ENCODE measurements around the gene GRPEL2.

Gene GRPEL2

DNA sequence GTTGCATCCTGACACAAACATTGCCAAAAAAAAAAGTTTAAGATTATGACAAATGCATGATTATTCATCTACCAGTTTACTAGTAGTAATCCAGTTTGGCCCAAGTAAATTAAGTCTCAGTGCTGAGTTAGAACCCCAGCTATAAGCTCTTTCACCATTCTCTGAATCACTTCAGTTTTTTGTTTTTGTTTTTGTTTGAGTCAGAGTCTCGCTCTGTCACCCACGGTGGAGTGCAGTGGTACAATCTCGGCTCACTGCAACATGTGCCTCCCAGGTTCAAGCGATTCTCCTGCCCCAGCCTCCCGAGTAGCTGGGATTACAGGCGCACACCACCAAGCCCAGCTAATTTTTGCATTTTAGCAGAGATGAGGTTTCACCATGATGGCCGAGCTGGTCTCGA is 11.1 kb downstream of the GRPEL2 start:
- H3K36me3 ChIP-seq (replicated peaks), result peaks cover 42% of the 10 kb centered on the region
- in situ Hi-C loops (cut with MboI; ENCODE audit: low sequenced_read_pairs), result no loop called here
- H3K27me3 ChIP-seq (ENCODE audit: low read depth), result no peaks in the 10 kb centered on the region
- DNase-seq (ENCODE audit: low spot score in 2 of 2), result no peak
- peaks cover 3% of the 10 kb centered on the region; the same call in 1 of the 2 replicates for H3K4me1 ChIP-seq
- no peak overlapping the region for H3K4me3 ChIP-seq
- no peaks in the 10 kb centered on the region for H3K9me3 ChIP-seq

DNA sequence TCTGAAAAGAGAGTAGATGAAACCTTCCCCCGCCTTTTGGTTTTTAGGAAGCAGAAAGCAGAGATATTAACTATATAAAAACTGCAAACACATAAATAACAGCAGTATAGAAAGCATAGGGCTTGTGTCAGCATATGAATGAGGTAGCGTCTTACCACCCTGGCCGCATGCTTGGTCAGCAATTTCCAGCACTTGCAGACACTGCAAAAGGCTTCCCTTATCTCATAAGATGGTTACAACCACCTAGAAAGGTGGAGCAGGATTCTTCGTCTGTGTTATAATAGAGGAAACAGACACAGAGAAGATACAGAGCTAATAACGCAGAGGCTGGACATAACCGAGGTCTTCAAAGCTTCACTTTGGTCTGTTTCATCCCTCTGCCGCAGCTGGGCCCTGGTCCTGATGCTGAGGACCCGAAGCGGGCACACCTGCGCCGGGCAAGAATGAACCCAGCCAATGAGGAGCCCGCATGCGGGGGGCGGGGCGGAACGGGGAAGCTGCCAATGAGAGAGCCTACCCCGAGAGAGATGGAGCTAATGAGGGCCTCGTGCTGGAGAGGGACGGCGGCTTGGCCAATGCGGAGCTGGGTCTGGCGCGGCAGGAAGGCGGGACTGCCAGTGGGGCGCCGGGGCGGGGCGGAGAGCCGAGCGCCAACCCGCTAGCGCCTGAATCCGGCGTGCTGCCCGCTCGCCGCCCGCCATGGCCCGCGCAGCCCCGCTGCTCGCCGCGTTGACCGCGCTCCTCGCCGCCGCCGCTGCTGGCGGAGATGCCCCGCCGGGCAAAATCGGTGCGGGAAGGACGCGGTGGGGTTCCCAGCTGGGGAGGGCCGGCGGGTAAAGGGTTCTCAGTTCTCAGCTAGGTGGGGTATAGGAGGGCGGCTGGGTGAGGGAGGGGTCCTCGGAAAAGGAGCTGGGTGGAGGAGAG is 12.3 kb downstream of the GRPEL2 start, which contains the start of gene PCYOX1L:
Gene PCYOX1L (plus strand): TSS at position 677 of the 924 bp plus-strand sequence. CDS start 23 bp downstream, at position 700.
- Histone ChIP-seq H3K36me3 (replicated peaks) (peaks cover 30% of the 10 kb centered on the region), H3K27me3 (ENCODE audit: low read depth) (no peaks in the 10 kb centered on the region), H3K9me3 (no peaks in the 10 kb centered on the region), H3K4me3 (peak within 1 kb of the TSS; percentile 73), H3K4me1 (peaks cover 3% of the 10 kb centered on the region; the same call in 1 of the 2 replicates)
- in situ Hi-C loops (cut with MboI; ENCODE audit: low sequenced_read_pairs), result no loop called here
- DNase-seq (ENCODE audit: low spot score in 2 of 2), result peak; percentile 96 to 99

DNA sequence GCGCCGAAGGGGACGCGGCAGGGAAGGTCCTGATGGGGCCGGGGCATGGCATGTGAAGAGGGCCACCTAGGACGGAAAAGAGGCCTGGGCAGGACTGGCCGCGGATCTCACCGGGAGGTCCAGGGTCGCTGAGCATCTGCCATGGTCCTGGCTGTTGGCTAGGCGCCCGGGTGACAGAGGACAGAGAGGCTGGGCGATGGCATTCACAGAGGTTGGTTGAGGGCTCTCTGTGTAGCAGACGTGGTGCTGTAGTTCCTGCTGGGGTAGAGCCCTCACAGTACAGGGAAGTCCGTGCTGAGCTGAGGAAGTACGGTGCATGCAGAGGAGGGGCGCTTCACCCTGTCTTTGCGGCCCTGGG is 13.0 kb downstream of the GRPEL2 start:
- Histone ChIP-seq H3K4me3 (peak overlapping the region; percentile 73), H3K27me3 (ENCODE audit: low read depth) (no peaks in the 10 kb centered on the region), H3K9me3 (no peaks in the 10 kb centered on the region), H3K36me3 (replicated peaks) (peaks cover 24% of the 10 kb centered on the region), H3K4me1 (0 out of 2 replicates have a peak, but pooled peaks cover 3% of the 10 kb centered on the region)
- DNase-seq (ENCODE audit: low spot score in 2 of 2), result peak in 1 of 2 experiments; percentile 48
- in situ Hi-C loops (cut with MboI; ENCODE audit: low sequenced_read_pairs), result no loop called here

DNA sequence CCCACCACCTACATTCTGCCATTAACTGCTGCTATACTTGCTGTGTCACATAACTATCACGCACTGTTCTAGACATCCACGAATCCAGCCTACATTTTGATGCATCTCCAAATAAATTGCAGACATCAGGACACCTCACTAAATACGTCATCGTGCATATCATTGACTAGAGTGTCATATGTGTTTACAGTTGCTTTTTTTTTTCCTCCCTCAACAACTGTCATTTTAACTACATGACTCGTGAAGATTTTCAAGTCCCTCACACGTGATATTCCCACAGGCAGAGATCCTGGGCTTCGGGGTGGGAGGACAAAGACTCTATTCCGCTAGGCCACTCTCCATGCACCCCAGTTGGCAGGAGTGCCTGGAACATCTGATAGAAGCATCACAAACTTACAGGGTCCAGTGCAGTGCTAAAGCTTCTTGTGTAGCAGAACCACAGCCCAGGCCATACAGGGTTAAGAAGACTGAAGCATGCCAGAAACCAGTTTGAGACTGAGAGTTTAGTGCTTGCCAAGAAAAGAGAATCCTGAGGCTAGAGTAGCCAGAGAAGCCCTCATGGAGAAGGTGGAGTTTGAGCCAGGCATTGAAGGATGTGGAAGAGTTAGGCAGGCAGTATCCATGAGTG is 13.7 kb downstream of the GRPEL2 start:
- no peak for DNase-seq (ENCODE audit: low spot score in 2 of 2)
- Histone ChIP-seq H3K36me3 (replicated peaks) (peaks cover 17% of the 10 kb centered on the region), H3K4me1 (0 out of 2 replicates have a peak, but pooled peaks cover 3% of the 10 kb centered on the region), H3K9me3 (no peaks in the 10 kb centered on the region), H3K4me3 (peak overlapping the region; percentile 73), H3K27me3 (ENCODE audit: low read depth) (no peaks in the 10 kb centered on the region)
- in situ Hi-C loops (cut with MboI; ENCODE audit: low sequenced_read_pairs), result no loop called here

DNA sequence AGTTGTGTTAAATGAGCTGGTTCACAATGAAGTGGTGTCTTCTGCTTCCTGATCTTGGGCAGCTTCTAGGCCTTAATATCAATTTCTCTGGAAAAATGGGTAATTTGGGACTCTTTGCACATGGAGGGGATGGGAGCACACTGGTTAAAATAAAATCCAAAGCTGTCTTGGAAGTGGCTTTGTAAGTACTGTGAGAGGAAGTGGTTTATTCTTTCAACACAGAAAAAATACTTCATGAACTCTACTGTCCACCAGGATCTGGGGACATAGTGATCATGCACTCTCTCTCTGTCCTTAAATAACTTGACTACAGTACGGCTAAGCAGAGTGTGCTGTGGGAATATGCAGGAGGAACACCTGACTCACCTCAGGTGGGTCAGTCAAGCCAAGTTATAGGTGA is 15.0 kb downstream of the GRPEL2 start:
- no peaks in the 10 kb centered on the region for H3K9me3 ChIP-seq
- 0 out of 2 replicates have a peak, but pooled peaks cover 3% of the 10 kb centered on the region for H3K4me1 ChIP-seq
- DNase-seq (ENCODE audit: low spot score in 2 of 2), result no peak
- in situ Hi-C loops (cut with MboI; ENCODE audit: low sequenced_read_pairs), result no loop called here
- no peaks in the 10 kb centered on the region for H3K27me3 ChIP-seq (ENCODE audit: low read depth)
- H3K4me3 ChIP-seq, result no peak overlapping the region
- H3K36me3 ChIP-seq (replicated peaks), result peaks cover 8% of the 10 kb centered on the region; the same call in 1 of the 2 replicates

DNA sequence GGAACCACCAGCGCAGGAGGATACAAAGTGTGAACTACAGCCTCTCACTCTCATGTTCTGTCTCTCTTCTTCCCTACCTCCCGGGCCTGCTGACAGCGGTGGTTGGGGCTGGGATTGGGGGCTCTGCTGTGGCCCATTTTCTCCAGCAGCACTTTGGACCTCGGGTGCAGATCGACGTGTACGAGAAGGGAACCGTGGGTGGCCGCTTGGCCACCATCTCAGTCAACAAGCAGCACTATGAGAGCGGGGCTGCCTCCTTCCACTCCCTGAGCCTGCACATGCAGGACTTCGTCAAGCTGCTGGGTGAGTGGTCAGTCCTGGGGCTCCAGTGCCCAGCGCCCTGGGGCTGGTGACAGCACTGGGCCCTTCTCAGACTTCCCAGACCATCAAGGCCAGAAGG is 17.2 kb downstream of the GRPEL2 start:
- H3K36me3 ChIP-seq (replicated peaks), result no peaks in the 10 kb centered on the region
- no peaks in the 10 kb centered on the region for H3K4me1 ChIP-seq
- in situ Hi-C loops (cut with MboI; ENCODE audit: low sequenced_read_pairs), result no loop called here
- H3K9me3 ChIP-seq, result no peaks in the 10 kb centered on the region
- H3K27me3 ChIP-seq (ENCODE audit: low read depth), result no peaks in the 10 kb centered on the region
- no peak for DNase-seq (ENCODE audit: low spot score in 2 of 2)
- no peak overlapping the region for H3K4me3 ChIP-seq

DNA sequence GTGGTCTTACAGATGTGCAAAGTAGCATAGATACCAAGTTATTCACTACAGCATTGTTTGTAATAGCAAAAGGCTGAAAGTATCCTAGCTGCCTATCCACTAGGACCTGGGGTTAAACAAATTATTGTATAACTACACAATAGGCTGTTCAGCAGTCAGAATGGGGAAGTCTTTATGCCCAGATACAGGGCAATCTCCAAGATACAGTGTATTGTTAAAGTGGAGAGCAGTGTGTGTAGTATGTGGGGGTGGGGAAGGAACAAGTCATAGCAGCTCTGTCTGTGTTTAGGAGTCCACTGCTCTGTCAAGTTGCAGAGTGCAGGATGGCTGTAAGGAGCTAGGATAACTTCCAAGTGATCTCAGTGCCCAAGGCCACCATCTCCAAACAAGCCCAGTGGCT is 18.1 kb downstream of the GRPEL2 start:
- DNase-seq (ENCODE audit: low spot score in 2 of 2), result no peak
- Histone ChIP-seq H3K36me3 (replicated peaks) (no peaks in the 10 kb centered on the region), H3K4me1 (no peaks in the 10 kb centered on the region), H3K4me3 (no peak overlapping the region), H3K27me3 (ENCODE audit: low read depth) (no peaks in the 10 kb centered on the region), H3K9me3 (no peaks in the 10 kb centered on the region)
- in situ Hi-C loops (cut with MboI; ENCODE audit: low sequenced_read_pairs), result no loop called here

DNA sequence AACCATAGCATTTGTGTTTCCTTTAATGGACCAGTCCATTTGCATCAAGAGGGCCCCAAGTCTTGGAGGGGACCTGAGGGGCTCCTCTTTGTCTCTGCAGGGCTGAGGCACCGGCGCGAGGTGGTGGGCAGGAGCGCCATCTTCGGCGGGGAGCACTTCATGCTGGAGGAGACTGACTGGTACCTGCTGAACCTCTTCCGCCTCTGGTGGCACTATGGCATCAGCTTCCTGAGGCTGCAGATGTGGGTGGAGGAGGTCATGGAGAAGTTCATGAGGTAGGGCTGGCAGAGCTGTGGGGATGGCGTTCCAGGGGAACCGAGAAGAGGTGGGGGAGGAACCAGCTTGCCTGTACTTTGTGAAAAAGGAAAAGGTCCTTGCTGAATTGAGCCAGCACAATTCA is 18.6 kb downstream of the GRPEL2 start:
- in situ Hi-C loops (cut with MboI; ENCODE audit: low sequenced_read_pairs), result no loop called here
- no peaks in the 10 kb centered on the region for H3K4me1 ChIP-seq
- H3K36me3 ChIP-seq (replicated peaks), result no peaks in the 10 kb centered on the region
- DNase-seq (ENCODE audit: low spot score in 2 of 2), result no peak
- H3K27me3 ChIP-seq (ENCODE audit: low read depth), result no peaks in the 10 kb centered on the region
- H3K9me3 ChIP-seq, result no peaks in the 10 kb centered on the region
- no peak overlapping the region for H3K4me3 ChIP-seq

DNA sequence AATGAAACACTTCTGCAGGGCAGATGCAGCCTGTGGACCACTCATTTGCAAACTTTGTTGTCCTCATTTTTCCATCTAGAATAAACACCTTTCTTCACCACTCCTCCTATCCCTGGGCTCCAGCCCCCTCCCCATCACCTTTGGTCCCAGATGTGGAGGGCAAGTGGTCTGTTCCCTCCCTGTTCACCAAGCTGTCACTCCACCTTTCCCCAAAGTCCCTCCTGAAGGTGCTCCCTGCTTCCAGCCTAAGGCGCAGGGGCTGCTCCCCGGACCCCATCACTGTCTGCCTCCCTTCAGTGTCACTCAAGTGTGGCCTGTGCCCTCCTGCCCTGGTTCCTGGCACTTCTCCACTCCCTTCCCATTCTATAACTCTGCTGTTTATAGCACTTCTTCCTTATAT is 19.4 kb downstream of the GRPEL2 start:
- H3K9me3 ChIP-seq, result no peaks in the 10 kb centered on the region
- no peaks in the 10 kb centered on the region for H3K36me3 ChIP-seq (replicated peaks)
- no peak overlapping the region for H3K4me3 ChIP-seq
- no peaks in the 10 kb centered on the region for H3K4me1 ChIP-seq
- no peak for DNase-seq (ENCODE audit: low spot score in 2 of 2)
- in situ Hi-C loops (cut with MboI; ENCODE audit: low sequenced_read_pairs), result no loop called here
- H3K27me3 ChIP-seq (ENCODE audit: low read depth), result no peaks in the 10 kb centered on the region

DNA sequence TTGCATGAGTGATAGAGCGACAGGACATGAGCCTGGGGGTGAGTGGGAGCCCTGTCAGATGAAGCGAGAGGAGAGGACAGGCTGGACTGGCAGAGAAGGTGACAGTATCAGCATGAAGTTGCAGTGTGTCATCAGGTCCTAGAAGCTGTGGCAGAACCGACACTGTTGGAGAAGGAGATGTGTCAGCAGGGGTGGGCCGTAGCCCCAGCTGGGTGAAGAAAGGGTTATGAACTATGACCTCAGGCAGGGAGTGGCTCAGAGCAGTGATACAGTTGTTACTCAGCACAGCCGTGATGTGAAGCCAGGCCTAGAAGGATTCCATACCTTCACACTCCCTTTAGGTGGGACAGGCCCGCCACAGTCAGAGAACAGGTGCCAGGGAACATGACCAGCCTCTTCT is 20.1 kb downstream of the GRPEL2 start:
- Histone ChIP-seq H3K4me1 (no peaks in the 10 kb centered on the region), H3K27me3 (ENCODE audit: low read depth) (no peaks in the 10 kb centered on the region), H3K9me3 (no peaks in the 10 kb centered on the region), H3K4me3 (no peak overlapping the region), H3K36me3 (replicated peaks) (no peaks in the 10 kb centered on the region)
- in situ Hi-C loops (cut with MboI; ENCODE audit: low sequenced_read_pairs), result no loop called here
- no peak for DNase-seq (ENCODE audit: low spot score in 2 of 2)

DNA sequence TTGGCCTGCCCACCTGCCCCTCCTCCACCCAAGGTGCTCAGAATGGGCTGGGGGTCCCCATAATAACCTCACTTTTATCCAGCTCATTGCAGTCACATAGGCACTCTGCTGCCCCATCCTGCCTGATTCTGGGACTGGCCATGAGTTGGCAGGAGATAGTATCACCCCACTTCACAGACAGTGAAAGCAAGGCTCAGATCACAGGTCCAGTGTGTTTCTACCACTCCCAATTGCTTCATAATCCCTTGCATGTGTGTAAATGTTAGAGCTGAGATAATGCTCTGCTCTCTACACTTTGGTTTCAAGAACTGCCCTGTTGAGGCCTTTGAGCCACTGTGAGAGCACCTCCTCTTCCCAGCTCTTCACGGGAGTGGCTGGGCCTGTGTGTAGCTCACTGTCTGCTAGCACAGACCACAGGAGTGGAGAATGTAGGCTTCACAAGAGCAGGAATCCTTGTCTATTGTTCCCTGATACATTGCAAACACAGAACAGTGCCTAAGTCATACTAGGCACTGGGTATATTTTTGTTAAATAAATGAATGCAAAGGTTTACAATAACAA is 20.9 kb downstream of the GRPEL2 start:
- in situ Hi-C loops (cut with MboI; ENCODE audit: low sequenced_read_pairs), result no loop called here
- Histone ChIP-seq H3K4me1 (no peaks in the 10 kb centered on the region), H3K4me3 (no peak overlapping the region), H3K36me3 (replicated peaks) (no peaks in the 10 kb centered on the region), H3K9me3 (no peaks in the 10 kb centered on the region), H3K27me3 (ENCODE audit: low read depth) (no peaks in the 10 kb centered on the region)
- DNase-seq (ENCODE audit: low spot score in 2 of 2), result no peak

DNA sequence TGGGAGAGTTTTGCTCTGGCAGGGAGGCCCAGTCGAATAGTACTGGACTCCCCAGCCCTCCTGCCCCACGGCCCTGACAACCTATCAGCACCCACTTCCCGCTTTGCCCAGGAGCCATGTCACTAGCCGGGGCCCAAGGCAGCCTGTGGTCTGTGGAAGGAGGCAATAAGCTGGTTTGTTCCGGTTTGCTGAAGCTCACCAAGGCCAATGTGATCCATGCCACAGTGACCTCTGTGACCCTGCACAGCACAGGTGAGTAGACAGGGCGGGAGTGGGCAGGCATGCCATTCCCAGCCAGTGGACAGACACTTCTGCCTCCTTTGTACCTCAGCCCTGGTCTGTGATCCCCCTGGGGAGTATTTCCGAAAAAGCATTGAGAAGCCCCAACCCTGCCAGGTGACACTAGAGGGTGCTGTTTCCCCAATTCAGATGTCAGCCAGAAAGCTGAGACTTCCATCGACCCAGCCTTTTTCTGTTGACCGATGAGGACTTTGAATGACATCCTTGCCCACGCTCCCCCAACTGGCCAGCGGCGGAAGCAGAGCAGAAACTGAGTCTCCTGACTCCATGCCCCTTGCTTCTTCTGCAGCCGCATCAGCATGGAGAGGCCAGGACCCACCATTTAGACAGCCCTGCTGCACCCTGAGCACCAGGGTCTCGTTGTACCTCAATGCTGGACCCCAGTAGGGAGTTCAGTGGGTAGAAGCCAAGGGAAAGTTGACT is 22.1 kb downstream of the GRPEL2 start:
- no peaks in the 10 kb centered on the region for H3K27me3 ChIP-seq (ENCODE audit: low read depth)
- H3K4me3 ChIP-seq, result no peak overlapping the region
- in situ Hi-C loops (cut with MboI; ENCODE audit: low sequenced_read_pairs), result no loop called here
- H3K36me3 ChIP-seq (replicated peaks), result no peaks in the 10 kb centered on the region
- H3K4me1 ChIP-seq, result no peaks in the 10 kb centered on the region
- peak; percentile 79 to 88 for DNase-seq (ENCODE audit: low spot score in 2 of 2)
- H3K9me3 ChIP-seq, result no peaks in the 10 kb centered on the region

DNA sequence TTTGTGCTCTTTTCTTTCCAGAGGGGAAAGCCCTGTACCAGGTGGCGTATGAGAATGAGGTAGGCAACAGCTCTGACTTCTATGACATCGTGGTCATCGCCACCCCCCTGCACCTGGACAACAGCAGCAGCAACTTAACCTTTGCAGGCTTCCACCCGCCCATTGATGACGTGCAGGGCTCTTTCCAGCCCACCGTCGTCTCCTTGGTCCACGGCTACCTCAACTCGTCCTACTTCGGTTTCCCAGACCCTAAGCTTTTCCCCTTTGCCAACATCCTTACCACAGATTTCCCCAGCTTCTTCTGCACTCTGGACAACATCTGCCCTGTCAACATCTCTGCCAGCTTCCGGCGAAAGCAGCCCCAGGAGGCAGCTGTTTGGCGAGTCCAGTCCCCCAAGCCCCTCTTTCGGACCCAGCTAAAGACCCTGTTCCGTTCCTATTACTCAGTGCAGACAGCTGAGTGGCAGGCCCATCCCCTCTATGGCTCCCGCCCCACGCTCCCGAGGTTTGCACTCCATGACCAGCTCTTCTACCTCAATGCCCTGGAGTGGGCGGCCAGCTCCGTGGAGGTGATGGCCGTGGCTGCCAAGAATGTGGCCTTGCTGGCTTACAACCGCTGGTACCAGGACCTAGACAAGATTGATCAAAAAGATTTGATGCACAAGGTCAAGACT is 22.8 kb downstream of the GRPEL2 start:
- Histone ChIP-seq H3K27me3 (ENCODE audit: low read depth) (no peaks in the 10 kb centered on the region), H3K36me3 (replicated peaks) (no peaks in the 10 kb centered on the region), H3K4me3 (no peak overlapping the region), H3K4me1 (no peaks in the 10 kb centered on the region), H3K9me3 (no peaks in the 10 kb centered on the region)
- in situ Hi-C loops (cut with MboI; ENCODE audit: low sequenced_read_pairs), result no loop called here
- no peak for DNase-seq (ENCODE audit: low spot score in 2 of 2)

Data from HAP-1 (cell line).